HG03097 (cell line): ENCODE measurements around the gene DFFB.
"Not testable (repeated sequence)": the region's sequence is repeated elsewhere in the genome, so short reads cannot be mapped to it uniquely, and the experiment has no call there.

Experiments
- ATAC-seq: cut with Tn5 transposase; IDR thresholded peaks from one replicate; pipeline ENCODE4 v1.9.1; 2021; ENCODE audit not compliant: unreplicated experiment, low FRiP score

The DFFB gene, protein sequence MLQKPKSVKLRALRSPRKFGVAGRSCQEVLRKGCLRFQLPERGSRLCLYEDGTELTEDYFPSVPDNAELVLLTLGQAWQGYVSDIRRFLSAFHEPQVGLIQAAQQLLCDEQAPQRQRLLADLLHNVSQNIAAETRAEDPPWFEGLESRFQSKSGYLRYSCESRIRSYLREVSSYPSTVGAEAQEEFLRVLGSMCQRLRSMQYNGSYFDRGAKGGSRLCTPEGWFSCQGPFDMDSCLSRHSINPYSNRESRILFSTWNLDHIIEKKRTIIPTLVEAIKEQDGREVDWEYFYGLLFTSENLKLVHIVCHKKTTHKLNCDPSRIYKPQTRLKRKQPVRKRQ

DNA sequence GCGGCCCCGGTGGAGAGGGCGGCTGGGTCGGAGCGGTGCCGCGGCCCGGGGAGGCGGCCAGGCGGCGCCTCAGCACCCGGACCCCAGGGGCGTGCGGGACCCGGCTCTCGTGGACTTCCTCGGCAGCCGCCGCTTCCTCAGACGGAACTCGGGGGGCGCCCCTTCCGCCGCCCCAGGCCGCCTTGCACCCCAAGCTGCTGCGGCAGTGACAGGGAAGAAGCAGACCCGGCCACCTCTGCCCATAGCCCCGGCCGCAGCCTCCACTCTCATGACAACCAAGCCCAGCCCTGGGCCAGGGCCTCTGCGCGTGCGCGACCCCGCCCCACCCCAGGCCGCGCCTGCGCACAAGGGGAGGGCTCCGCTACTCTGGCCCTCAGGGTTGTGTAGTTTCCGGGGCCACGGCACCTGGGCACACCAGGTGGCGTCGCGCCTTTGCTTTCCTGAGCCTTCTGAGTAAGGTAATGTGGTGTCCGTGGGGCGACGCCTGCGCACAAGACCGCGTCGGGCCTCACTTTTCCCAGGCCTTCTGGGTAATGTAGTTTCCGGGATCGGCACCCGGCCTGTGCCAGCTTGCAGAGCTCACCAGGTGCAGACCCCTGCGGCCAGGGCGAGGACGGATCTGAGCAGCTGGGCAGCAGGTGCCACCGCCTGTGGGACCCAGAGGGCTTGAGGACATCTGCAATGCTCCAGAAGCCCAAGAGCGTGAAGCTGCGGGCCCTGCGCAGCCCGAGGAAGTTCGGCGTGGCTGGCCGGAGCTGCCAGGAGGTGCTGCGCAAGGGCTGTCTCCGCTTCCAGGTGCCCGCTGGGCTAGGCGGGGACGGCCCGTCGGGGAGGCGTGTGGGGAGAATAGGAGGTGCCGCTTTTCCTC, at the start of gene DFFB, which contains the start of gene CEP104:
TSS of gene DFFB (plus strand) at position 554 of the 868 bp plus-strand sequence. CDS start at position 682, 128 bp downstream.
TSS of gene CEP104 (minus strand) at position 289 of the 868 bp plus-strand sequence. CDS start 4,804 bp downstream, outside the sequence.
- peak; percentile 97 for ATAC-seq

DNA sequence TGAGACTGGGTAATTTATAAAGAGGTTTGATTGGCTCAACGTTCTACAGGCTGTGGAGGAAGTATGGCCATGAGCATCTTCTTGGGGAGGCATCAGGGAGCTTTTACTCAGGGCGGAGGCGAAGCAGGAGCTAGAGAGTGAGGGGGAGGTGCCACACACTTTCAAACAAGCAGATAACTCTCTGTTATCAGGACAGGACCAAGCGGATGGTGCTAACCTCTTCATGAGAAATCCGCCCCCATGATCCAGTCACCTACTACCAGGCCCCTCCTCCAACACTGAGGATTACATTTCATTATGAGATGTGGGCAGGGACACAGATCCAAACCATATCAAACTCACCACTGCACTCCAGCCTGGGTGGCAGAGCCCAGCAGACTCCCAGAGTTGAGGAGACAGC, 49.5 kb upstream of the DFFB start:
- no peak for ATAC-seq

DNA sequence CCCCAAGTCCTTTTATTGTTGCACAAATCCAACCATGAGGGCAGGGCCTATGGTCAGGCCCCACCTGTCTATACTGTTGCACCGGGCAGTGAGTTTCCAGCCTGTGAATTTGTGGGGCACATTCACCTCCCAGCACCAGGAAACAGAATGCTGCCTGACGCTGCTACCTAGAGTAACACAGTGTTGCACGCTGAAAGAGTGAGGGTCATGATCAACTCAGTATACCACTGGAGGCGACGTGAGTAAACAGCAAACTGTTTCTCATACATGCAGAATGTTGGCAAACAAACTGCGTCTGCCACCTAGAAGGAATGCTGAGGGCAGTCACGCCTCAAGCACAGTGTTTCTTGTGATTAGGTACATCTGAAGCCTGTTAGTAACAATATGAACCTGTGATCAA, 47.6 kb upstream of the DFFB start:
- ATAC-seq = no peak

DNA sequence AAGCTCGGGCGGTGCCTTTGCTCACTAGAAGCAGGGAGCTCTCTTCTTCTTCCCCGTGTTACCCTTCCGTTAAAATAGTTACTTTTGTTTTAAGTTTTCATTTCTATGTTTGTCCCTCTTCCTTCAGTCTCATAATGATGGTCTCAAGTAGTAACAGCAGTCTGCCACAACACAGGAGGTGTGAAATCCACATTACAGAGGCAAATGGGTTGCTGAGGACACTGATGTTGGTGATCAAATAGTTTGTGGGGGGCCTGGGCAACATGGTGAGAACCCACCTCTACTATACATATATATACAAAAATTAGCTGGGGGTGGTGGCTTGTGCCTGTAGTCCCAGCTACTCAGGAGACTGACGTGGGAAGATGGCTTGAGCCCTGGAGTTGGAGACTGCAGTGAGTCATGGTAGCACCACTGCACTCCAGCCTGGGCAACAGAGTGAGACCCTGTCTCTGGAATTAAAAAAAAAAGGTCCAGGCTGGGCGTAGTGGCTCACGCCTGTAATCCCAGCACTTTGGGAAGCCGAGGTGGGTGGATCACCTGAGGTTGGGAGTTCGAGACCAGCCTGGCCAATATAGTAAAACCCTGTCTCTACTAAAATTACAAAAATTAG, 47.0 kb upstream of the DFFB start:
- not testable (repeated sequence) for ATAC-seq

DNA sequence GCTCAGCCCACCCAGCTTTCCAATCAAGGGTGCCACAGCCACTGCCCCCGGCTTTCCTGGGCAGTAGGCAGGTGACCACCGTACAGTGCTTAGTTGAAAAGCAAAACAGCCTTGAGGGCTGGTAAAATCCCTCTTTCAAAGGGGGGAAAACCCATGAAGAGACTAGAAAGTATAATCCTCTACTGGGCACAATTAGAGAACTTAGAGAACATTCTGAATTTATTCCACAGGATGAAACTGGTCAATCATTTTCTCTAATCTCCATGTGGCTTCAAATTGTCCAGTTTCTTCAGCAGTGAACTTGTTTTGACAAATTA, 45.7 kb upstream of the DFFB start:
- ATAC-seq = no peak

DNA sequence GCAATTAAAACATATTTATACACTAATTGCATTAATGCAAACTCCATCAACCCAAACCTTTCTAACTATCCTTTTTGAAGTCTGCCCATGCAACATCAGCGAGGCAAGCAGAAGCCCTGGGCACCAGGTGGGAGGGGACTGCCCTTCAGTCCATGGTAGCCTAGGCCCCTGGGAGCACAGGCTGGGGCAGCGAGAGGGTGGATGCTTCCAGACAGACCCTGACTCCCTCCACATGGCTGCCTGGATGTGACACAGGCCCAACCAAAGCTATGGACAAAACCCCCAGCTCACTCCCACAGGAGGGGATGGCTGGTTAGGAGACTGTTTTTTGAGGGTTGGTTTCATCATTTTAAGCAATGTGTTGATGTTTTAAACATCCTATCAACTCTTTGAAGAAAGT, 43.2 kb upstream of the DFFB start:
- no peak for ATAC-seq

DNA sequence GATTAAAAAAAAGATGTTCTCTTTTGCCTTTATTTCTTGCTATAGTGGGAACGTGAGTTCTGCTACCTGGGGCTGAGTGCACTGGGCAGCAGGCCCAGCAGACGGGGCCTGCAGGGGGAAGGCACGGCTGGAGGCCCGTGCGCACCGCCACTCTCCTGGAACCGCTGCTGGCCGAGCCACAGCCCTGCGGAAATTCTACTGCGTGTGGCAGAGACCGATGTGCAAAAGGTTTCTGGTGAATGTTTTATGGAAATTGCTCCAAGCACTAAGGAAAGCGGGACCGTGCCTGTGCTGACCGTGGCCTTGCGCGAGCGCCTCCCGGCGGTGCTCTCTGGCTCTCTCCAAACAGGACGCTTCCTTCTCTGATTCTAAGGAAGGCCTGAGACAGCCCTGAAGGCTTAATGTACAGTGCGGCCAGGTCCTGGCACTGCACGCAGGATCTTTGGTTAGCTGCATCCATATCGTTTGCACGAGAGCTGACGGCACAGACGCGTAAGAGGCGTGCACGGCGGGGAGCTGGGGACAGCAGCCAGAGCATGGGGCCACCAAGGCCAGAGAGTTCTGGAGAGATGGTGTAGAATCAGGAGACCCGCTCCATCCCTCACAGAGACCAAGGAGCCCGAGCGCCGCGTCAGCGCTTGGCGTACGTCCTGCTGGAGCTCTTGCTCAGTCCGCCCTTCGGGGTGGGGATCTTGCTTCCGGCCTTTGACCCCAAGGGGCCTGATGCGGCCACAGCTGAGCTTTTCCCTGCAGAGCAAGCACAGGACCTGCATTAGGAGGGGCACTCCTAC, 42.3 kb upstream of the DFFB start:
- ATAC-seq = no peak

DNA sequence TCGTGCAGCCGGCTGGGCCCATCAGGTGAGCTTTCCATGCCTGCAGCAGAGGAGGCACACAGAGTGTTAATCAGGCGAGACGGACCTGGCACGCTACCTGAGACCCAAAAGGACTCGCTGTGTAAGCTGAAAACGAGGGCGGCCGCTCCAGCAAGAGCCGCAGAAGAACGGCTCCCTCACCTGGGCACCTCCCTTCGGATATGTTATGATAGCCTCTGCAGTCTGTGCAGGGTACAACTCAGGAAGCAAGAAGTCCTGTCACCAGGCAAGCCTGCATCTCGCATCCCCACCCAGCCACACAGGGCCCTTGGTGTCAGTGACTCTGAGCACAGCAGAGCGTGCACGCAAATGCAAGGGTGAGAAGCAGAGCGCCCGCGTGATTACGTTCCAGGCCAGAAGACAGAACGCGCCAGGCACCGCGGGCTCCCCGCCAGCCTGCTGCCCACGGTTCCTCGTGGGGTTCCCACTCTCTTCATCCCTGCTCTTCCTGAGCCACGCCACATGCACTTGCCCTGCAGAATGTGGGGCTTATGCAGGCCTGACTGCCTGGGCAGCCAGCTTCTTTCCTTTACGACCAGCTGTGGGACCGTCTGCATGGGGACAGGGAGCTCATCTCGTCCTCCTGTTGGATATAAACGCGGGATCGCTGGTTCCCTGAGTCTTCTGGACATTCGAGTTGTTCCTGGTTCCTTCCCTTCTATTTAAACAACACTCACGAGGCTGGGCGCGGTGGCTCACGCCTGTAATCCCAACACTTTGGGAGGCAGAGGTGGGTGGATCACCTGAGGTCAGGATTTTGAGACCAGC, 40.7 kb upstream of the DFFB start:
- no peak for ATAC-seq

DNA sequence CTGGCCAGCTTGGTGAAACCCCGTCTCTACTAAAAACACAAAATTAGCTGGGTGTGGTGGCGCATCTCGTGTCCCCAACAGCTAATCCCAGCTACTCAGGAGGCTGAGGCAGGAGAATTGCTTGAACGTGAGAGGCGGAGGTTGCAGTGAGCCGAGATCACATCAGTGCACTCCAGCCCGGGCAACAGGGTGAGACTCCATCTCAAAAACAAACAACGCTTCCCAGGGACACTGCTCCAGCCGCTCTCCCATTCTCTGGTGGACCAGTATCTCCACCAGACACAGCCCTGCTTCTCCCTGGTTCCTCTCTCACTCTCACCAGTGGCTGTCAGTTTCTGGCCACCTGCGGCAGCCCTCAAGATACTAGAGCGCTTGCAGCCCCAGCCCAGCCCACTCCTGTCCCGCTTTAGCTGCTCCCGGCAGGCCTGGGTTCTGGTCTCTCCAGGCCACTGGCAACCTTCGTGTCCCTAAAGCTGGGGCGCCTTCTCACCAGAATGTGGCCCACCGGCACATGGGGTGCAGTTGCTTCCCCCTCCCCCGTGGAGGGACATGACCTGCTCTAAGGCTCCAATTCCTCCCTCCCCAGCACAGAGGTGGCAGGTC, 40.0 kb upstream of the DFFB start:
- no peak for ATAC-seq

DNA sequence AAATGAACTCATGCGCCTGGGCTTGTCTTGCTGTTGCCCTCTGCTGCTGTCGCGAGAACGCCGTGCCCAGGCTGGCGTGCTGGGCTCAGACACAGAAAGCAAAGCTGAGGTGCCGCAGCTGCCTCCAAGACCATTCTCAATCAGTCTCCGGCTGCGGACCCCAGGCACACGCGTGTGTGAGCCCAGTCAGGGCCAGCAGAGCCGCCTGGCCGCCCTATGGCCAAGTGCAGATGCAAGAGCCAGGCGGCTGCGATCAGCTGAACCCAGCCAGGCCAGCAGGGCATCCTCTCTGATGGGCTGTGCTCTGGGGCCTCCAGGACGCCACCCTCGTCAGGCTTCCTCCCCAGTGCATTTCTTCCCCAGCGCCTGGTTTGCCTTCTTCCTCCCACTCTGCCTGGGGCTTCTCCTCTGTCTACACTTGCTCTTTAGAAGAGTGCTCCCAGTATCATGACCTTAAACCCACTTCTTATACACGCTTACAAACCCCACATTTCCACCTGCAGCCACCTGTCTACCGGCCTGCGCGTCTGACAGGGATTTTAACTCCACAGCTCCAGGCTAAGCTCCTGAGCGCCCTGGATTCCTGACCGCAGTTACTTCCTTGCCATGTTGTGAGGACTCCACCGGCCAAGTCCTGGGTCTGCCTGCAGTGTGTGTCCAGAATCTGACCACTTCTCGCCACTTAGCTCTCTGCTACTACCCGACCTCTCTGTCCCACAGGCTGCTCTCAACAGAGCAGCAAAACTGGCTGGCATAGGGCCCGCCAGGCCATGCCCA, 39.3 kb upstream of the DFFB start:
- ATAC-seq = no peak

DNA sequence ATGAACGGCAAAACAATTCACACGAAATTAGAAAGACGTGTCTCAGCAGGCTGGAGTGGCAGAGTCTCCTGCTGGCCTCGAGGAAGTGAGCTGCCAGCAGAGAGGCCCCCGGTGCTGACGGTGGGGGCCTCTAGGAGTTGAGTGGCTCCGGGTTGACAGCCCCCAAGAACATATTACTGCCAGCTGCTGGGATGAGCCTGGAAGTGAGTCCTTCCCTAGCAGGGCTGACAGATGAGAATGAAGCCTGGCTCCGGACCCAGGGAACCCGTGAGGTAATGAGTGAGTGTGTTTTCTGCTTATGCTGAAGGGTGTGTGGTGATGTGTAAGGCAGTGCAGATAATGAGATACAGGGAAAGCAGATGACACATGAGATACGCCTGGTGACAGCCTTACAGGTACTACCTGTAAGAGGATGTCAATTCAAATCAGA, 37.5 kb upstream of the DFFB start:
- ATAC-seq = no peak

DNA sequence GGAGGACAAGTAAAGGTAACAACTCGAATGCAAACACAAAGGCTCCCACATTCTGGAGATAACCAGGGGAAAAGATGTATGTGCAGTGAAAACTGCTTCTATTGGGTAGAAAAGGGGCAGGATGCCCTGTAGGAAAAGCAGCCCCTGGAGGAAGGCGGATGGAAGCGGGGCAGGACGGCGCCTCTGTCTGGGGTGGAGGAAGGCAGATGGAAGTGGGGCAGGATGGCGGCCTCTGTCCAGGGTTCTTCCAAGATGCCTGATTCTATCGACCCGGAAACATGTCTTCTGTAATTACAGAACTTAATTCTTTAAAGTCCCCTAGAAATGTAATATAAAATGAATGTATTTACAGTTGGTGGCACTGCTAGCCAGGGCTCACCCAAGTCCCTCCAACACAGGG, 37.0 kb upstream of the DFFB start:
- ATAC-seq = no peak

DNA sequence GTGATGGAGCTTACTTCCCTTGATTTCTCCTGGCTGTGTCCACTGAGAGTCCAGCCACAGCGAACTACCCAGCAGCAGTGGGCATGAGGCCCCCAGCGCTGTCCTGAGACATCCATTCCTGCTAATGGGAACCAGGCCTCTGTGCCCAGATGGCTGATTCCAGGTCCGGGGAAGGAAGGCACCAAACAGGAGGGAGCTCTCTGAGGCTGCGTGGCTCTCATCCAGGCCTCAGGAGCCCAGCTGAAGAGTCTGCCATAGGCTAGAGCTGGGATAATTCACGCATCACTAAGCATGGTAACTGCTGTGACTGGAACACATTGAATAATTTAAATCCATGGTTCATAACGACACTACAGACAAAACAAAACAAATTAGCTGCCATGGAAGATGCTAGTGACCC, 36.3 kb upstream of the DFFB start:
- ATAC-seq = no peak

DNA sequence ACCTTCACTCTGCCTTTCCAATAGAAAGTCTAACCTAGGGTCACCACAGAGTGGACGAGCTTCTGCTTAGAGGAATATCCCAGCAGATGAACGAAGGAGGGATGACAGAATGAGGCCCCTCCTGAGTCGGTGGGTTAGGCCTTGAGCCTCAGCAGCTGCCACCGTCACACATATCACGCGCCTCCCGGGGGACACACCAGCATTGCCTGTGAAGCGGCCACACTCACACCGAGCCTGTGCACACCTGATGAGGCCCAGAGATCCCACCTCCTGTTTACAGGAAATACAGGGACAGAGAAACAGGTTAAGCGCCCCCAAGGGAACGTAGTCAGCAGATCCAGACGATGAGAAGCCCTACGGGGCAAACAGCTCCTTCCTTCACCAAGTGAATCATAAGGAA, 35.8 kb upstream of the DFFB start:
- no peak for ATAC-seq

DNA sequence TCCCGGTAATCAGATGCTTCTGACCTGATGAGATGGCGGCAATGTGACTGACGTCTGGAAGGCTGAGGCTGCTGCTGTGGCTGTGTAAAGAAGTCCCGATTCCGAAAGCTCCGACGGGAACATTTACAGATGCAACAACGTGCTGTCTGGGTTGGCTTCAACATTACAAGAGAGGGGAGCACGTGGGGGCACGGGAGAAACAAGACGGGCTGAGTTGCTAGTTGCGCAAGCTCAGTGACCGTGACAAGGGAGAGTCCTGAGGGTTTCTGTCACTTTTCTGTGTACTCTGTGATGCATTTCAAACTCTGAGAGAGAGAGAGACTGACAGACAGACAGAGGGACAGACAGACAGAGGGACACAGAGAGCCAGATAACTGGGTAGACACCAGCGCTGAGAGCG, 35.4 kb upstream of the DFFB start:
- ATAC-seq = no peak

DNA sequence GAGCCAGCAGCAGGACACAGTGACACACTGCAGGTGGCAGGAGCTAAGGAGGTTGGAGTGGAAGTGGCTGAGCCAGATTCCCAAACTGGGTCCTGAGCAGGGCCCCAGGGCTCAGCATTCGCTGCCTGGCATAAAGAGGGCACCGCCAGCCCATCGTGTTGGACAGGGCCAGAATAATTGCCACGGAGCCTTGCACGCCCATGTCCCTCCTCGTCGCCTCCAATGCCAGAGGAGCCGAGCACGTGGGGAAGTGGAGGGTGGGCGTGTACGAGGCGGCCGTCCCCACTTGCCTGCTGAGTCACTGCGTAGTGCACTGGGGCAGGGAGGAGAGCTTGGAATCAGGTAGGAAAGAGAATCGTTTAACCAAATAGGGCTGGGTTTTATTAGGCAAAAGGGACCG, 34.9 kb upstream of the DFFB start:
- ATAC-seq = no peak

DNA sequence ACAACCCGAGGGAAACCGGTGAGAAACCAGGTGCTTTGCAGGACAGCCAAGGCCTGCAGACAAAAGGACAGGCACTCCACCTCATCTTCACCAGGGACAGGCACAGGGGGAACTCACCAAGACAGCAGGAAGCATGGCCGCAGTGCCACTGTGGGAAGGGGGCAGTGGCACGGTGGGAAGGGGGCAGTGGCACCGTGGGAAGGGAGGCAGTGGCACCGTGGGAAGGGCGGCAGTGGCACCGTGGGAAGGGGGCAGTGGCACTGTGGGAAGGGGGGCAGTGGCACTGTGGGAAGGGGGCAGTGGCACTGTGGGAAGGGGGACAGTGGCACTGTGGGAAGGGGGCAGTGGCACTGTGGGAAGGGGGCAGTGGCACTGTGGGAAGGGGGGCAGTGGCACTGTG, 32.6 kb upstream of the DFFB start:
- no peak for ATAC-seq

DNA sequence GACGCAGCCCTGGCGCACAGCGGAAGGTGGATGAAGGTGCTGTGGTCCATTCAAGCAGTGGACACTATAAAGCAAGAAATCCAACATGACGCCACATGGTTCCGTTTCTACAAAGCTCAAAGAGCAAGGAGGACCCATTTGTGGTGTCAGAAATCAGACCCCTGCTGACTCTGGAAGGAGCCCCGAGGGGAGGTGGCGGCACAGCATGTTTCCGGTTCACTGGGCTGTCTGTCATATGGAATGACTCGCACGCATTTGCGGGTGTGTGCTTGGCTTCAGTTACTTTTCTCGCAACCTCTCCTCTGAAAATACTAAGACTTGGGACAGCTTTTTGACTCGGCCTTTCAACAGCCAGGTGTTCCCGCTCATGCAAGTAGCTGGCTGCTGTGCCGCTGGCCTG, 31.9 kb upstream of the DFFB start:
- no peak for ATAC-seq

DNA sequence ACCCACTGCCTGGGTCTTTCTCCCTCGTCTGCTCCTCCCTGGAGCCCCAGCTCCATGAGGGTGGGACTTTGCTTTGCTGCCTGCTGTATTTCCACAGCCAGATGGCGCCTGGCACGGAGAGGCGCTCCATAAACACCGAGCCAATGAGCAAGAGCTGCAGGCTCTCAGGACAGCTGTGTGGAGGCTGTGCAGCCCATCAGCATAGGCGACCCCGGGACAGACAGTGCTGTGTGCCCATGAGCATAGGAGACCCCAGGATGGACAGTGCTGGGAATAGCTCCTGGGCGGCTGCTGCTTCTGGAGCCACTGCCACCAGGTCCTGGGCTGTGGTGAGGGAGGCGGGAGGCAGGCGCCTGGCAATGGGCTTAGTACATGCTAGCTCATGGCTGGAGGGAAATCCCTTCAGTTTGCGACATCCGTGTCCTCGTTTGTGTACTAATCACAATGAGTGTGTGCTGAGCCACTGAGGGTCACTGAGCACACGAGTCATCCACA, 29.4 kb upstream of the DFFB start:
- no peak for ATAC-seq
